Stimulated activated CD8-positive, alpha-beta memory T cell treated with anti-CD3 and anti-CD28 coated beads, Interleukin-12 subunit alpha, Interleukin-12 subunit beta, amount 100 ng/mL, for 1 hour (primary cell): Measurements from ENCODE around the gene ZNF217.
"Not testable (repeated sequence)": the region's sequence is repeated elsewhere in the genome, so short reads cannot be mapped to it uniquely, and the experiment has no call there.

Source experiments
- DNase-seq: peaks from one replicate; pipeline ENCODE4 v3.0.0-alpha.2; 2020; ENCODE audit warnings: low read depth

Gene ZNF217

DNA sequence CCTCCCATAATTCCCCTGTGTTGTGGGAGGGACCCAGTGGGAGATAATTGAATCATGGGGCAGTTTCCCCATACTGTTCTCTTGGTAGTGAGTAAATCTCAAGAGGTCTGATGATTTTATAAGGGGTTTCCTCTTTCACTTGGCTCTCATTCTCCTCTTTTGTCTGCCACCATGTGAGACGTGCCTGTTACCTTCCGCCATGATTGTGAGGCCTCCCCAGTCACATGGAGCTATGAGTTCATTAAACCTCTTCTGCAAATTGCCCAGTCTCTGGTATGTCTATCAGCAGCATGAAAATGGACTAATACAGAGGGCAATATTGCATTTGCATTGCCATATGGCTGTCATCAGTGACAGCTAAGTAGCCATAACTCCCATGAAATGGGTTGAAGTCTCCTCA is 63.2 kb downstream of the ZNF217 start:
- no peak for DNase-seq

- no peak for DNase-seq
Observed at GRCh38 chr20:53529658-53530057, 64.0 kb downstream of the ZNF217 start.

- no peak for DNase-seq
Observed at GRCh38 chr20:53527196-53527595, 66.4 kb downstream of the ZNF217 start.

- no peak for DNase-seq
Observed at GRCh38 chr20:53524589-53525312, 68.9 kb downstream of the ZNF217 start.

DNA sequence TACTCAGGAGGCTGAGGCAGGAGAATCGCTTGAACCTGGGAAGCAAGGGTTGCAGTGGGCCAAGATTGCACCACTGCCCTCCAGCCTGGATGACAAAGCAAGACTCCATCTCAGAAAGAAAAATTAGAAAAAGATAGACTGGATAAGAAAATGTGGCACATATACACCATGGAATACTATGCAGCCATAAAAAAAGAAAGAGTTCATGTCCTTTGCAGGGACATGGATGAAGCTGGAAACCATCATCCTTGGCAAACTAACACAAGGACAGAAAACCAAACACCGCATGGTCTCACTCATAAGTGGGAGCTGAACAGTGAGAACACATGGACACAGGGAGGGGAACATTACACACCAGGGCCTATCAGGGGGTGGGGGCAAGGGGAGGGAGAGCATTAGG is 70.0 kb downstream of the ZNF217 start:
- not testable (repeated sequence) for DNase-seq

DNA sequence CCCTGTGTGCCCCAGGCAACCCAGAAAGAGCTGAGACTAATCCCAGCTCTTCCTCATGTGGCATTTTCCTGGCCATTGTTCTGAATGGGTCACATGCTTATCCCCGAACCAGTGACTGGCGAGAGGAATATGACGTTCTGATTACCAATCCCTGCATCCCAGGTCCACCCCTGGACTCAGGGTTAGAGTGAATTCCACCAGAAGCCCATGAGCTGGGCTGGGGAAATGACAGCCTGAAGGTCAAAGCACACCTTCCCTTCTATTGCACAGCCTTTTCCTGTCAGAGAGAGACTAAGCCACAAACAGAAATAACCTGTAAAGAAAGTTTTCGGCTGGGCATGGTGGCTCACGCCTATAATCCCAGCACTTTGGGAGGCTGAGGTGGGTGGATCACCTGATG is 70.9 kb downstream of the ZNF217 start:
- no peak for DNase-seq

- no peak for DNase-seq
Observed at GRCh38 chr20:53522026-53522425, 71.6 kb downstream of the ZNF217 start.

GRCh38 chr20:53521421-53521820 is 72.2 kb downstream of the ZNF217 start:
- not testable (repeated sequence) for DNase-seq

DNA sequence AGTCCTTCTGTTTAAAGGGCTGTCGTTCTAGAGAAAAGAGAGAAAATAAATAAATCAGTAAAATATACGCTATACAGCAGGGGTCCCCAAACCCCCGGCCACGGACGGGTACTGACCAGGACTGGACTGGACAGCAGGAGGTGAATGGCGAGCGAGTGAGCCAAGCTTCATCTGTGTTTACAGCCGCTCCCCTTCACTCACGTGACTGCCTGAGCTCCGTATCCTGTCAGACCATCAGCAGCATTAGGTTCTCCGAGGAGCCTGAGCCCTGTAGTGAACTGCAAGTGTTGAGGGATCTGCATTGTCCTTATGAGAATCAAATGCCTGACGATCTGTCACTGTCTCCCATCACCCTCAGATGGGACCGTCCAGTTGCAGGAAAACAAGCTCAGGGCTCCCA is 76.5 kb downstream of the ZNF217 start:
- DNase-seq, result no peak
